Vagina (tissue), 2 donors: ENCODE data around the gene DENND4A.

Experiments used
- POLR2A ChIP-seq, 2 donors: fragments of 450-650 bp; IDR thresholded peaks; one replicate each; pipeline ENCODE4 v1.6.1; 2017; ENCODE audit warnings: antibody characterized with exemption in 2 of 2, mild to moderate bottlenecking in 2 of 2, moderate library complexity in 2 of 2
- TF ChIP-seq, protein P1 (sequence below), 3 experiments: fragments of 450-650 bp in 2 of 3; fragments of 200-600 bp in 1 of 3; sonication (generic) in 1 of 3; IDR thresholded peaks; one replicate each; pipeline ENCODE4 v1.5.1; 2017 to 2019; ENCODE audit warnings: antibody characterized with exemption in 3 of 3, mild to moderate bottlenecking in 2 of 3, moderate library complexity in 2 of 3

DNA sequence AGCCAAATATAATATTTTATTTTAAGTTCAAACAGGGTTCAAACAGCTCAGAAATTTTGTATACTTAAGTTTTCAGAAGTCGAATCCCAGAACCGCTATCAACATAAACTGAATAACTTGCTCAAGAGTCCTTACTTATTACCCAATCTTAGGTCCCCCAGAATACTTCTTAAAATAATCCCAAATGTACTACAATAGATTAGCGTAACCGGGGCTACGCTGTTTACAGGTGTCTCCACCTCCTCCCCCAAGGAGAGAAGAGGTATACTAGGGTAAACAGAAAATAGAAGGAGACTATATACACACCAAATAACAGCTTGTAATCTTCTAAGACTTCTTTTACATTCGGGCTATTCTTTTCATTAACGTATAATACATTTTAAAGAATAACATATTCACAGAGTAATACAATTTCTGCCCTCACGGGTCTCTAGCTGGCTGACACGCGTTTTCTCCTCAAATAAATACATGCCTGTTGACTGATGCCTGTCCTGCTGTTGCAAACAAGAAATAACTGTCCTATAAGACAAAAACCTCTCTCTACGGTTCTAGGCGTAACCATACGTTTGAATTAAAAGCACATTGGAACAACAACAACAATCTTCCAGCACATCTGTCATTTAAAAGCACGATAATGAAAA, 1.3 kb downstream of the DENND4A start:
- TF ChIP-seq, protein P1, sequence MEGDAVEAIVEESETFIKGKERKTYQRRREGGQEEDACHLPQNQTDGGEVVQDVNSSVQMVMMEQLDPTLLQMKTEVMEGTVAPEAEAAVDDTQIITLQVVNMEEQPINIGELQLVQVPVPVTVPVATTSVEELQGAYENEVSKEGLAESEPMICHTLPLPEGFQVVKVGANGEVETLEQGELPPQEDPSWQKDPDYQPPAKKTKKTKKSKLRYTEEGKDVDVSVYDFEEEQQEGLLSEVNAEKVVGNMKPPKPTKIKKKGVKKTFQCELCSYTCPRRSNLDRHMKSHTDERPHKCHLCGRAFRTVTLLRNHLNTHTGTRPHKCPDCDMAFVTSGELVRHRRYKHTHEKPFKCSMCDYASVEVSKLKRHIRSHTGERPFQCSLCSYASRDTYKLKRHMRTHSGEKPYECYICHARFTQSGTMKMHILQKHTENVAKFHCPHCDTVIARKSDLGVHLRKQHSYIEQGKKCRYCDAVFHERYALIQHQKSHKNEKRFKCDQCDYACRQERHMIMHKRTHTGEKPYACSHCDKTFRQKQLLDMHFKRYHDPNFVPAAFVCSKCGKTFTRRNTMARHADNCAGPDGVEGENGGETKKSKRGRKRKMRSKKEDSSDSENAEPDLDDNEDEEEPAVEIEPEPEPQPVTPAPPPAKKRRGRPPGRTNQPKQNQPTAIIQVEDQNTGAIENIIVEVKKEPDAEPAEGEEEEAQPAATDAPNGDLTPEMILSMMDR (IDR thresholded peaks at IDR 0.05) = no peak
- TF ChIP-seq POLR2A (IDR thresholded peaks at IDR 0.05) = no peak
